HUES64 (cell line): ENCODE measurements around the gene TPRN.

Source experiments
- H3K27ac ChIP-seq: 2 replicates; pipeline ENCODE4 v1.7.0; 2013; ENCODE audit warnings: low read depth, low read length, inconsistent platforms
- H3K27me3 ChIP-seq: 2 replicates; pipeline ENCODE4 v1.6.1; 2013; ENCODE audit warnings: mild to moderate bottlenecking, low read length; ENCODE audit not compliant: insufficient read depth
- H3K36me3 ChIP-seq: 2 replicates; pipeline ENCODE4 v1.6.1; 2013; ENCODE audit warnings: mild to moderate bottlenecking, low read length; ENCODE audit not compliant: insufficient read depth
- H3K4me1 ChIP-seq: 2 replicates; pipeline ENCODE4 v1.6.1; 2013; ENCODE audit warnings: mild to moderate bottlenecking, low read length, moderate library complexity; ENCODE audit not compliant: insufficient read depth
- H3K4me3 ChIP-seq: 2 replicates; pipeline ENCODE4 v1.5.1; 2013; ENCODE audit warnings: mild to moderate bottlenecking, low read length, moderate library complexity
- H3K9ac ChIP-seq: 2 replicates; pipeline ENCODE4 v1.6.1; 2013; ENCODE audit warnings: mild to moderate bottlenecking, low read depth, low read length
- H3K9me3 ChIP-seq: 2 replicates; pipeline ENCODE4 v1.6.1; 2013; ENCODE audit warnings: low read depth, low read length; ENCODE audit not compliant: insufficient read depth
- WGBS: fragments of 150-250, 120-280 bp; methylation state at CpG from one replicate; pipeline ENCODE4 v1.1.7; 2013; ENCODE audit warnings: missing lambda C conversion rate; 5-methylcytosine and 5-hydroxymethylcytosine counted together

The TPRN gene

GRCh38 chr9:137157618-137158415, 42.7 kb downstream of the TPRN start:
- Histone ChIP-seq H3K27me3 (peaks cover 81% of the 10 kb centered on the region), H3K27ac (no peak overlapping the region), H3K9ac (no peak overlapping the region), H3K4me3 (no peak overlapping the region), H3K36me3 (no peaks in the 10 kb centered on the region), H3K9me3 (no peaks in the 10 kb centered on the region), H3K4me1 (no peaks in the 10 kb centered on the region)
- WGBS = 74% methylated on average over 19 of the region's 19 CpGs

GRCh38 chr9:137156567-137157375, 43.8 kb downstream of the TPRN start:
- H3K36me3 ChIP-seq = no peaks in the 10 kb centered on the region
- peaks cover 70% of the 10 kb centered on the region for H3K27me3 ChIP-seq
- H3K4me1 ChIP-seq = no peaks in the 10 kb centered on the region
- H3K9me3 ChIP-seq = no peaks in the 10 kb centered on the region
- 56% methylated on average over 65 of the region's 65 CpGs for WGBS
- no peak overlapping the region for H3K27ac ChIP-seq
- no peak overlapping the region for H3K9ac ChIP-seq
- peak overlapping the region; percentile 50 for H3K4me3 ChIP-seq

DNA sequence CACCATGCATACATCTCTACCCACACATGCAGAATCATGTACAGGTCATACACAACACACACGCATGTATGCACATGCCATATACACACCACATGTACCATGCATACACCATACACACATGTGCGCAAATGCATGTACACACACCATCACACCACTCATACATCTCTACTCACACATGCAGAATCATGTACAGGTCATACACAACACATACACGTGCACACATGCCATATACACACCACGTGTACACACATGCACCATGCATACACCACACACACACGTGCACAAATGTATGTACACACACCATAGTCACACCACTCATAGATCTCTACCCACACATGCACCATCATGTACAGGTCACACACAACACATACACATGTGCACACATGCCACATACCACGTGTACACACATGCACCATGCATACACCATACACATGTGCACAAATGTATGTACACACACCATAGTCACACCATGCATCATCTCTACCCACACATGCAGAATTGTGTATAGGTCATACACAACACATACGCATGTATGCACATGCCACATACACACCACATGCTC, 47.6 kb downstream of the TPRN start:
- H3K9me3 ChIP-seq = no peaks in the 10 kb centered on the region
- H3K4me1 ChIP-seq = no peaks in the 10 kb centered on the region
- H3K27ac ChIP-seq = no peak overlapping the region
- H3K27me3 ChIP-seq = peaks cover 33% of the 10 kb centered on the region
- H3K36me3 ChIP-seq = no peaks in the 10 kb centered on the region
- H3K9ac ChIP-seq = no peak overlapping the region
- WGBS = 89% methylated on average over 7 of the region's 7 CpGs
- no peak overlapping the region for H3K4me3 ChIP-seq

GRCh38 chr9:137150617-137151457, 49.7 kb downstream of the TPRN start:
- 80% methylated on average over 34 of the region's 34 CpGs for WGBS
- H3K27ac ChIP-seq = no peak overlapping the region

DNA sequence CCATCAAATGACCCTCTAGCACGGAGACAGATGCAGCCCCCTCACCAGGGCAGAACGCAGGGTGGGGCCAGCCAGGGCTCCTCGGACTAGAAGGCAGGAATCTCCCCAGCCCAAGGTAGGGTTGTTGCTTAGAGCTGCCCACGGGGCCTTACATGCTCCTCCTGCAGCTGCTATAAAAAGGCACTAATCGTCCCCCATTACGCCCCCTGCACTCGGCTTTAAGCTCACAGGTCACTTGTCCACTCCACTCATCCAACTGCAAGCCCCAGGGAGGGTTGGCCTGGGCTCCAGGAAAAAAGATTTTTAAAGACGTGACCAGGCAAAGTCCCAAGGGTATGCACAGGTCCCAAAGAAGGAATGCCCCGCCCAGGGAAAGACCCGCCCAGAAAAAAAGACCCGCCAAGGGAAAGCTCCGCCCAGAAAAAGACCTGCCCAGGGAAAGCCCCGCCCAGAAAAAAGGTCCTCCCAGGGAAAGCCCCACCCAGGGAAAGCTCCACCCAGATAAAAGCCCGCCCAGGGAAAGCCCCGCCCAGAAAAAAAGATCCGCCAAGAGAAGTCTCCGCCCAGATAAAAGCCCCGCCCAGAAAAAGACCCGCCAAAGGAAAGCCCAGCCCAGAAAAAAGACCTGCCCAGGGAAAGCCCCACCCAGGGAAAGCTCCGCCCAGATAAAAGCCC, 50.5 kb downstream of the TPRN start:
- Histone ChIP-seq H3K36me3 (no peaks in the 10 kb centered on the region), H3K4me1 (no peaks in the 10 kb centered on the region), H3K9me3 (no peaks in the 10 kb centered on the region), H3K9ac (no peak overlapping the region), H3K4me3 (no peak overlapping the region), H3K27ac (no peak overlapping the region), H3K27me3 (peaks cover 20% of the 10 kb centered on the region)
- 86% methylated on average over 20 of the region's 20 CpGs for WGBS

More at GRCh38 chr9:137150617-137151457, 49.7 kb downstream of the TPRN start:
- Histone ChIP-seq H3K4me1 (no peaks in the 10 kb centered on the region), H3K9me3 (no peaks in the 10 kb centered on the region), H3K4me3 (no peak overlapping the region), H3K36me3 (no peaks in the 10 kb centered on the region), H3K27me3 (peaks cover 25% of the 10 kb centered on the region), H3K9ac (no peak overlapping the region)

DNA sequence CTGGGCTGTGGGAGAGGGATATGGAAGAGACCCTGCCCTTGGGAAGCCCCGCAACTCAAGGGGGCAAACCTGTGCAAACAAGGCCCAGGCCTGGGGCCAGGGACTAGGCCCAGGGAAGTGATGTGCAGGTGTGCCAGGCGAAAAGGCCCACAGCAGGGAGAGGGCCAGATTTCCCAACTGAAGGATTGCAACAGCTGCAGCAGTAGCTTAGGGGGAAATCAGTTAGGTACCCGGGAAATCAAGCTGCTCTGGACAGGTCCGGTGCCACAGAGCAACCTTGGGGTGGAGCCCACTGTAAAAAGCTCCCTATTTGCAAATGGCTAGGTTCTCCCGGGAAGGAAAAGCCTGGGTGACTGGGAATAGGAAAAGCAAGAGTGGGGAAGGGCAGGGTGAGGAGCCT, 51.2 kb downstream of the TPRN start:
- Histone ChIP-seq H3K27ac (no peak overlapping the region), H3K4me1 (no peaks in the 10 kb centered on the region), H3K4me3 (no peak overlapping the region), H3K9me3 (no peaks in the 10 kb centered on the region), H3K36me3 (no peaks in the 10 kb centered on the region), H3K27me3 (peaks cover 15% of the 10 kb centered on the region), H3K9ac (no peak overlapping the region)
- 85% methylated on average over 5 of the region's 5 CpGs for WGBS

GRCh38 chr9:137148661-137149060, 51.9 kb downstream of the TPRN start:
- Histone ChIP-seq H3K27ac (no peak overlapping the region), H3K4me1 (no peaks in the 10 kb centered on the region), H3K36me3 (no peaks in the 10 kb centered on the region), H3K9ac (no peak overlapping the region), H3K27me3 (peaks cover 20% of the 10 kb centered on the region), H3K9me3 (no peaks in the 10 kb centered on the region), H3K4me3 (no peak overlapping the region)
- 87% methylated on average over 19 of the region's 19 CpGs for WGBS

DNA sequence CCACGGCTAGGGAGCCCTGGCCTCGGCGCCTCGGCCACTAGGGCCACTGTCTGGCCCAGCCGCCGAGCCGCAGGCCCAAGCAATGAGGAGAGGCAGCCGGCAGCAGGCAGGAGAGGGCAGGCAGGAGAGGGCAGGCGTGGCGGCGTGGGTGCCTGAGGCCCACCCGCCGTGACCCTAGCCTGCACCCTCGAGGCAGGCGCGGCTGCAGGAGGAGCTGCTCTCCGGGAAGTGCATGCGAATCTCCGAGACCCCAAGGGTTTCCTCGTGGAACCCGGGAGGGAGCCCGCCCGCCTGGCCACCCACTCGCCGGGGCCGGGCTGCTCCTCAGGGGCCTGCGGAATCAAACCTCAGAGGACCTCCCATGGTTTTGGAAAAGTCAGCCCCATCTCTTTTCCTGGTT, 52.3 kb downstream of the TPRN start:
- WGBS = 79% methylated on average over 27 of the region's 27 CpGs
- H3K27me3 ChIP-seq = peaks cover 24% of the 10 kb centered on the region
- no peaks in the 10 kb centered on the region for H3K4me1 ChIP-seq
- H3K4me3 ChIP-seq = no peak overlapping the region
- H3K9me3 ChIP-seq = no peaks in the 10 kb centered on the region
- H3K9ac ChIP-seq = no peak overlapping the region
- no peak overlapping the region for H3K27ac ChIP-seq
- no peaks in the 10 kb centered on the region for H3K36me3 ChIP-seq

GRCh38 chr9:137147793-137148160, 52.8 kb downstream of the TPRN start:
- Histone ChIP-seq H3K36me3 (no peaks in the 10 kb centered on the region), H3K27ac (no peak overlapping the region), H3K9me3 (no peaks in the 10 kb centered on the region), H3K9ac (no peak overlapping the region), H3K27me3 (peaks cover 29% of the 10 kb centered on the region), H3K4me1 (no peaks in the 10 kb centered on the region), H3K4me3 (no peak overlapping the region)
- 52% methylated on average over 23 of the region's 24 CpGs for WGBS

DNA sequence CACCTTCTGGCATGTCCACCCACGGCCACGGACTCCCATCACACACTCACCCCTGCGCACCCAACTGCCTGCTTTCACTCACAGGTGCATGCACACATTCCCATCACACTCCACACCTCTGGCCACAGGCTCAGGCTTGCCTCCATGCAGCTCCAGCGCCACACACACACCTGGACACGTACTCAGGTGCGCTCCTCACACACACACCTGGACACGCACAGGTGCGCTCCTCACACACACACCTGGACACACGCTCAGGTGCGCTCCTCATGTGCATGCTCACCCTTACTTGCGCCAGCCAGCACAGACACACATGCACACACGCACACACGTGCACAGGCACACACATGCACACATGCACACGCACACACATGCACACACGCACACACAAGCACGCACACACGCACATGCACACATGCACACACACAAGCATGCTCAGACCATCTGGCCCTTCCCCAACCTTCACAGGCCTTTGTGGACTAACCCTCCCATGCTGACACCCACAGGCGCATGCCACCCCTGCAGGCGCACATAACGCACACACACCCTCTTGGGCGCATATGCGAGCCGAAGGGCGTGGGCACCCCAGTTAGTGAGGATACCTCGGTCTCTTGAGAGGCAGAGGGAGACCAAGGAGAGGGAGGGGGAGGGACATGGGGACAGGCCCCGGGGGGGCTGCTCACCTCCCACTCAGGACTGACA, 53.3 kb downstream of the TPRN start:
- Histone ChIP-seq H3K4me3 (no peak overlapping the region), H3K9ac (no peak overlapping the region), H3K4me1 (no peaks in the 10 kb centered on the region), H3K36me3 (no peaks in the 10 kb centered on the region), H3K27me3 (peaks cover 34% of the 10 kb centered on the region), H3K9me3 (no peaks in the 10 kb centered on the region), H3K27ac (no peak overlapping the region)
- WGBS = 91% methylated on average over 26 of the region's 26 CpGs
